ENCODE results near the gene CFB. TPM values are rescaled to one million over a fixed set of nuclear protein-coding genes. Genes with fewer than 3 reads are reported as not detected.
"Not testable (repeated sequence)": the region's sequence is repeated elsewhere in the genome, so short reads cannot be mapped to it uniquely, and the experiment has no call there.

CFB gene
- total RNA-seq, 1 experiment from 2014 or later: 22.6 TPM

DNA sequence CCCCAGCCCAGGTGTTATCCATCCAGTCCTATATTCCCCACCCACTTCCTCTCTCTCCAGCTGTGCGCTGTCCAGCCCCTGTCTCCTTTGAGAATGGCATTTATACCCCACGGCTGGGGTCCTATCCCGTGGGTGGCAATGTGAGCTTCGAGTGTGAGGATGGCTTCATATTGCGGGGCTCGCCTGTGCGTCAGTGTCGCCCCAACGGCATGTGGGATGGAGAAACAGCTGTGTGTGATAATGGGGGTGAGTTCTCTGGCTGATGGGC is 17.3 kb upstream of the CFB start:
- no peak for DNase-seq
- ChIA-PET POLR2A (ENCODE audit: unreplicated experiment) (interaction anchor here (0.6 kb wide), 1 partner anchor 114 kb away, joined by 4 read pairs; the partner anchor contains the start of genes HSPA1A and HSPA1L), CTCF (no interaction called here)
- Histone ChIP-seq H3K27ac (no peak overlapping the region), H3K79me2 (ENCODE audit: low read depth) (no peaks in the 10 kb centered on the region), H3K4me1 (replicated peaks; ENCODE audit: insufficient read depth) (no peaks in the 10 kb centered on the region), H4K20me1 (ENCODE audit: insufficient read depth) (no peaks in the 10 kb centered on the region), H3K4me2 (no peak overlapping the region), H3K9me2 (ENCODE audit: insufficient read depth) (no peaks in the 10 kb centered on the region), H3K4me3 (no peak overlapping the region), H2AFZ (no peak overlapping the region), H3K36me3 (ENCODE audit: low read depth) (no peaks in the 10 kb centered on the region), H3F3A (ENCODE audit: insufficient read depth, low read depth) (no peaks in the 10 kb centered on the region), H3K9me3 (ENCODE audit: insufficient read depth, low read depth) (no peaks in the 10 kb centered on the region), H3K27me3 (ENCODE audit: insufficient read depth, low read depth) (no peaks in the 10 kb centered on the region)
- no peak for TF ChIP-seq EZH2 (IDR thresholded peaks at IDR 0.05; ENCODE audit: low read depth)
- TF ChIP-seq, protein P1, sequence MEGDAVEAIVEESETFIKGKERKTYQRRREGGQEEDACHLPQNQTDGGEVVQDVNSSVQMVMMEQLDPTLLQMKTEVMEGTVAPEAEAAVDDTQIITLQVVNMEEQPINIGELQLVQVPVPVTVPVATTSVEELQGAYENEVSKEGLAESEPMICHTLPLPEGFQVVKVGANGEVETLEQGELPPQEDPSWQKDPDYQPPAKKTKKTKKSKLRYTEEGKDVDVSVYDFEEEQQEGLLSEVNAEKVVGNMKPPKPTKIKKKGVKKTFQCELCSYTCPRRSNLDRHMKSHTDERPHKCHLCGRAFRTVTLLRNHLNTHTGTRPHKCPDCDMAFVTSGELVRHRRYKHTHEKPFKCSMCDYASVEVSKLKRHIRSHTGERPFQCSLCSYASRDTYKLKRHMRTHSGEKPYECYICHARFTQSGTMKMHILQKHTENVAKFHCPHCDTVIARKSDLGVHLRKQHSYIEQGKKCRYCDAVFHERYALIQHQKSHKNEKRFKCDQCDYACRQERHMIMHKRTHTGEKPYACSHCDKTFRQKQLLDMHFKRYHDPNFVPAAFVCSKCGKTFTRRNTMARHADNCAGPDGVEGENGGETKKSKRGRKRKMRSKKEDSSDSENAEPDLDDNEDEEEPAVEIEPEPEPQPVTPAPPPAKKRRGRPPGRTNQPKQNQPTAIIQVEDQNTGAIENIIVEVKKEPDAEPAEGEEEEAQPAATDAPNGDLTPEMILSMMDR (conservative IDR thresholded peaks at IDR 0.05): no peak
- intact Hi-C loops (cut with micrococcal nuclease; ENCODE audit: unreplicated experiment): no loop called here
- BruUV-seq (replicated peaks): no TSS peak

DNA sequence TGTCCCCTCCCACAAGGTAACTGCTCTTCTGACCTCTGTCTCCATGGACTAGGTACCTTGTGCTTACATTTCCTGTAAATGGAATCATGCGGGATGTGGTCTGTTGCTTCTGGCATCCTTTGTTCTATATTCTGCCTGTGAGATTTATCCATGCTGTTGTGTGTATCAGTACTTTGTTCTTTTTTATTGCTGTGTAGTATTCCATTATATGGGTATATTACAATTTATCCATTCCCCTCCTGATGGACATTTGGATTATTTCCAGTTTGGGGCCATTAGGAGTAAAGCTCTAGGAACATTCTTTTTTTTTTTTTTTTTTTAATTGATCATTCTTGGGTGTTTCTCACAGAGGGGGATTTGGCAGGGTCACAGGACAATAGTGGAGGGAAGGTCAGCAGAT is 14.9 kb upstream of the CFB start:
- H3K79me2 ChIP-seq (ENCODE audit: low read depth): no peaks in the 10 kb centered on the region
- ChIA-PET CTCF (no interaction called here), POLR2A (ENCODE audit: unreplicated experiment) (no interaction called here)
- H3K36me3 ChIP-seq (ENCODE audit: low read depth): no peaks in the 10 kb centered on the region
- H4K20me1 ChIP-seq (ENCODE audit: insufficient read depth): no peaks in the 10 kb centered on the region
- H2AFZ ChIP-seq: no peak overlapping the region
- no peak for DNase-seq
- H3K27ac ChIP-seq: no peak overlapping the region
- no peaks in the 10 kb centered on the region for H3F3A ChIP-seq (ENCODE audit: insufficient read depth, low read depth)
- no peak overlapping the region for H3K4me3 ChIP-seq
- H3K9me3 ChIP-seq (ENCODE audit: insufficient read depth, low read depth): no peaks in the 10 kb centered on the region
- intact Hi-C loops (cut with micrococcal nuclease; ENCODE audit: unreplicated experiment): no loop called here
- H3K9me2 ChIP-seq (ENCODE audit: insufficient read depth): no peaks in the 10 kb centered on the region
- no peaks in the 10 kb centered on the region for H3K4me1 ChIP-seq (replicated peaks; ENCODE audit: insufficient read depth)
- no peak overlapping the region for H3K4me2 ChIP-seq
- TF ChIP-seq EZH2 (IDR thresholded peaks at IDR 0.05; ENCODE audit: low read depth): no peak
- TF ChIP-seq, protein P1 (conservative IDR thresholded peaks at IDR 0.05): no peak
- no peaks in the 10 kb centered on the region for H3K27me3 ChIP-seq (ENCODE audit: insufficient read depth, low read depth)
- no TSS peak for BruUV-seq (replicated peaks)

DNA sequence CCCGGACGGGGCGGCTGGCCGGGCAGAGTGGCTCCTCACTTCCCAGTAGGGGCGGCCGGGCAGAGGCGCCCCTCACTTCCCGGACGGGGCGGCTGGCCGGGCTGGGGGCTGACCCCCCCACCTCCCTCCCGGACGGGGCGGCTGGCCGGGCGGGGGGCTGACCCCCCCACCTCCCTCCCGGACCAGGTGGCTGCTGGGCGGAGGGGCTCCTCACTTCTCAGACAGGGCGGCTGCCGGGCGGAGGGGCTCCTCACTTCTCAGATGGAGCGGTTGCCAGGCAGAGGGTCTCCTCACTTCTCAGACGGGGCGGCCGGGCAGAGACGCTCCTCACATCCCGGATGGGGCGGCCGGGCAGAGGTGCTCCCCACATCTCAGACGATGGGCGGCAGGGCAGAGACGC is 13.8 kb upstream of the CFB start:
- H3K36me3 ChIP-seq (ENCODE audit: low read depth); H3K27ac ChIP-seq; DNase-seq; H4K20me1 ChIP-seq (ENCODE audit: insufficient read depth); H3K4me1 ChIP-seq (replicated peaks; ENCODE audit: insufficient read depth); intact Hi-C loops (cut with micrococcal nuclease; ENCODE audit: unreplicated experiment); H3K79me2 ChIP-seq (ENCODE audit: low read depth); H3F3A ChIP-seq (ENCODE audit: insufficient read depth, low read depth); H3K4me3 ChIP-seq; BruUV-seq (replicated peaks); H3K9me2 ChIP-seq (ENCODE audit: insufficient read depth); POLR2A ChIA-PET (ENCODE audit: unreplicated experiment); CTCF ChIA-PET; H3K9me3 ChIP-seq (ENCODE audit: insufficient read depth, low read depth); H3K4me2 ChIP-seq; H3K27me3 ChIP-seq (ENCODE audit: insufficient read depth, low read depth); H2AFZ ChIP-seq: not testable (repeated sequence)

DNA sequence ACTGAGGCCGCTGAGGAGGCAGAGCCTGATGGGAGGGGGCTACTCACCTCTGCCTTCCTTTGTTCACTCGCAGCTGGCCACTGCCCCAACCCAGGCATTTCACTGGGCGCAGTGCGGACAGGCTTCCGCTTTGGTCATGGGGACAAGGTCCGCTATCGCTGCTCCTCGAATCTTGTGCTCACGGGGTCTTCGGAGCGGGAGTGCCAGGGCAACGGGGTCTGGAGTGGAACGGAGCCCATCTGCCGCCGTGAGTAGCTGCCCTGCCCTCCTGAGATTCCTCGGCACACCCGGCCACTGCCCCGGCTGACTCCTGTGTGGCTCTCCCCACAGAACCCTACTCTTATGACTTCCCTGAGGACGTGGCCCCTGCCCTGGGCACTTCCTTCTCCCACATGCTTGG is 12.4 kb upstream of the CFB start:
- Histone ChIP-seq H3K4me2 (no peak overlapping the region), H3K36me3 (ENCODE audit: low read depth) (no peaks in the 10 kb centered on the region), H4K20me1 (ENCODE audit: insufficient read depth) (no peaks in the 10 kb centered on the region), H3K79me2 (ENCODE audit: low read depth) (no peaks in the 10 kb centered on the region), H3K4me1 (replicated peaks; ENCODE audit: insufficient read depth) (no peaks in the 10 kb centered on the region), H2AFZ (no peak overlapping the region), H3K4me3 (no peak overlapping the region), H3K27ac (no peak overlapping the region), H3K27me3 (ENCODE audit: insufficient read depth, low read depth) (no peaks in the 10 kb centered on the region), H3K9me3 (ENCODE audit: insufficient read depth, low read depth) (no peaks in the 10 kb centered on the region), H3F3A (ENCODE audit: insufficient read depth, low read depth) (no peaks in the 10 kb centered on the region), H3K9me2 (ENCODE audit: insufficient read depth) (no peaks in the 10 kb centered on the region)
- BruUV-seq (replicated peaks): no TSS peak
- CTCF ChIA-PET: no interaction called here
- POLR2A ChIA-PET (ENCODE audit: unreplicated experiment): no interaction called here
- TF ChIP-seq, protein P1 (conservative IDR thresholded peaks at IDR 0.05): no peak
- intact Hi-C loops (cut with micrococcal nuclease; ENCODE audit: unreplicated experiment): no loop called here
- no peak for DNase-seq
